Muscle layer of duodenum (tissue), 2 donors: ENCODE results near the gene KIF5A.
"Not testable (repeated sequence)": the region's sequence is repeated elsewhere in the genome, so short reads cannot be mapped to it uniquely, and the experiment has no call there.

ENCODE experiments used
- H3K27ac ChIP-seq: one replicate; pipeline ENCODE4 v1.7.0; 2013; ENCODE audit warnings: mild to moderate bottlenecking, low read length
- H3K27me3 ChIP-seq: one replicate; pipeline ENCODE4 v1.7.0; 2013; ENCODE audit warnings: low read depth, mild to moderate bottlenecking, control low read depth, low read length
- H3K36me3 ChIP-seq, 2 donors: one replicate each; pipeline ENCODE4 v1.7.0; 2013; ENCODE audit warnings: low read length in 2 of 2, control low read depth in 1 of 2, mild to moderate bottlenecking in 1 of 2; ENCODE audit not compliant: insufficient read depth in 2 of 2, control insufficient read depth in 1 of 2
- H3K4me1 ChIP-seq, 2 donors: one replicate each; pipeline ENCODE4 v1.7.0; 2013; ENCODE audit warnings: low read length in 2 of 2, mild to moderate bottlenecking in 2 of 2, control low read depth in 1 of 2, moderate library complexity in 1 of 2; ENCODE audit not compliant: insufficient read depth in 2 of 2, control insufficient read depth in 1 of 2
- H3K4me3 ChIP-seq, 2 donors: one replicate each; pipeline ENCODE4 v1.7.0; 2013; ENCODE audit warnings: low read length in 2 of 2, low read depth in 1 of 2, mild to moderate bottlenecking in 1 of 2
- H3K9me3 ChIP-seq, 2 donors: one replicate each; pipeline ENCODE4 v1.7.0; 2013; ENCODE audit warnings: low read length in 2 of 2, control low read depth in 1 of 2, mild to moderate bottlenecking in 1 of 2; ENCODE audit not compliant: control insufficient read depth in 1 of 2
- donor health status: healthy.

KIF5A gene

GRCh38 chr12:57580466-57580795 lies 30.6 kb downstream of the KIF5A start:
- Histone ChIP-seq H3K36me3 (peaks cover 0 to 16% of the 10 kb centered on the region in 2 donors), H3K27me3 (no peaks in the 10 kb centered on the region), H3K4me1 (no peaks in the 10 kb centered on the region), H3K9me3 (no peaks in the 10 kb centered on the region), H3K4me3 (no peak overlapping the region), H3K27ac (no peak overlapping the region)

DNA sequence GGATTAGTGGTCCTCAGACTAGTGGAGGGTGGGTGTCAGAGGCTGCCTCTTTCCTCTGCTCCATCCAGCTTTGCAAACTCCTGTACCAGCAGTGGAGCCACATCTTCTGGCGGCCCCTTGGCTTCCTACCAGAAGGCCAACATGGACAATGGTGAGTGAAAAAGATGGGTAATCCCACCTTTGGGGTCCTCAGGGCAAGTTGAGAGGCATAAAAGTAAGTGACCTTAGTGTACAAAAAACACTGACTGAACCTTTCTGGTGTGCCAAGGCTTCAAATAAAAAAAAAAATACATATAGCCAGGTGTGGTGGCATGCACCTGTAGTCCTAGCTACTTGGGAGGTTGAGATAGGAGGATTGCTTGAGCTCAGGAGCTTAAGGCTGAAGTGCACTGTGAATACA lies 32.0 kb downstream of the KIF5A start:
- Histone ChIP-seq H3K27me3 (no peaks in the 10 kb centered on the region), H3K9me3 (no peaks in the 10 kb centered on the region), H3K36me3 (peaks cover 0 to 6% of the 10 kb centered on the region in 2 donors), H3K4me3 (no peak overlapping the region), H3K27ac (no peak overlapping the region), H3K4me1 (no peaks in the 10 kb centered on the region)

DNA sequence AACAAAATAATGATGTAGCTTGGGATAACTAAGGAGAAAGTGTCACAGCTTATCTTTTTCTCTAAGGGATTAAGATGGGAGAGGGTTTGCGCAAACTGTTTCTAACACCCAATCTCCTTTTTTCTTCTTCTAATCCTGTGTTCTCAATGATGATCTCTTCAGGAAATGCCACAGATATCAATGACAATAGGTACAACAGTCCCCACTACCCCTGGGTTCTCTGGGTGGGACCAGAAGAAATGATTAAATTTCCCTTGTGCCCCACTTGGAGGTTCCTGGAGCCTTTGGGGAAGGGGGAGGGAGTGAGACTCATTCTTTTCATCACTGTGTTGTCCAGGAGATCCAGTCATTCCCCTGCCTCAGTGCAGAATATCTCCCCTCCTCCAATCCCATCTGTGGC lies 32.6 kb downstream of the KIF5A start:
- Histone ChIP-seq H3K4me3 (no peak overlapping the region), H3K4me1 (no peaks in the 10 kb centered on the region), H3K27me3 (no peaks in the 10 kb centered on the region), H3K9me3 (no peaks in the 10 kb centered on the region), H3K36me3 (peaks cover 0 to 4% of the 10 kb centered on the region in 2 donors), H3K27ac (no peak overlapping the region)

- Histone ChIP-seq H3K4me3 (no peak overlapping the region), H3K4me1 (no peaks in the 10 kb centered on the region), H3K9me3 (no peaks in the 10 kb centered on the region), H3K27me3 (no peaks in the 10 kb centered on the region), H3K36me3 (peaks cover 0 to 4% of the 10 kb centered on the region in 2 donors), H3K27ac (no peak overlapping the region)
Measured at GRCh38 chr12:57583008-57583831, 33.4 kb downstream of the KIF5A start.

- Histone ChIP-seq H3K27ac (no peak overlapping the region), H3K9me3 (no peaks in the 10 kb centered on the region), H3K27me3 (no peaks in the 10 kb centered on the region), H3K4me1 (no peaks in the 10 kb centered on the region), H3K36me3 (peaks cover 0 to 4% of the 10 kb centered on the region in 2 donors), H3K4me3 (no peak overlapping the region)
Measured at GRCh38 chr12:57584050-57584449, 34.2 kb downstream of the KIF5A start.

DNA sequence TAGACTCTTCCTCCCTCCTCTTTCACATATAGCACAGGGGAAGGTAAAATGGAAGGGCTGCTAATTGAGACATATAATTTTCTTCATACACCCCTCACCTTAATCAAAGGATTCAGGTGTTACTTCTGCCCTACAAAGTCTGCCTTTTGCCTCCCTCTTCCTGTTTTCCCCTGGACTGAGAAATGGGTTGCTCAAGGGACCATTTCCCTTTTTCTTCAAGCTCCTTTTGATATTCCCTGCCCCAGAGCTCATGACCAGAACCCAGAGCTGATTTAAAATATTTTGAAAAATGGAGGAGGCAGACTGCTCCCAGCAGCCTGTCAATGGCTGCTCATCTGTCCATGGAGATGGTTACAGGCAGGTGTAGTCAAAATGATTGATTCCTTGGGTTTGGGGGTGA lies 34.8 kb downstream of the KIF5A start:
- H3K27me3 ChIP-seq = no peaks in the 10 kb centered on the region
- H3K27ac ChIP-seq = no peak overlapping the region
- peaks cover 0 to 4% of the 10 kb centered on the region in 2 donors for H3K36me3 ChIP-seq
- no peaks in the 10 kb centered on the region for H3K4me1 ChIP-seq
- H3K4me3 ChIP-seq = no peak overlapping the region
- no peaks in the 10 kb centered on the region for H3K9me3 ChIP-seq

DNA sequence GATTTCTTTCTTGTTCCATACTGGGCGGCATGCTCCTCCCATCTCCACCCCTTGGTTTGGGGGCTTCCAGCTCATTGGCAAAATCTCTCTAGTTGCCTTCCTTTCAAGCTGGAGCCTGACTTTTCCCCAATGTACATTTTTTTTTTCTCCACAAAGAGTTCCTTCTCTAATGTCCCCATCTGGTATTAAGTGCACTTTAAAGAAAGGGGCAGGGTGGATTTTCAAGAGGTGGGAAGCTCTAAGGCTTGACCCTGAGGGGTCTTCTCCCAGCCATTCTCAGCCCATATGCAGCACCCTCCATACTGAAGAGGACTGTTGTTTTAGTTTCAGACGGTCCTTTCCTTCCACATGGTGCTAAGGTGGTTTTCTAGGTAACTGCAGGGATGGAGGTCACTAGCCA lies 35.3 kb downstream of the KIF5A start:
- Histone ChIP-seq H3K36me3 (peaks cover 0 to 4% of the 10 kb centered on the region in 2 donors), H3K4me1 (no peaks in the 10 kb centered on the region), H3K4me3 (no peak overlapping the region), H3K27ac (no peak overlapping the region), H3K9me3 (no peaks in the 10 kb centered on the region), H3K27me3 (no peaks in the 10 kb centered on the region)

GRCh38 chr12:57586128-57586527 lies 36.3 kb downstream of the KIF5A start:
- H3K27me3 ChIP-seq = no peaks in the 10 kb centered on the region
- H3K4me3 ChIP-seq = no peak overlapping the region
- H3K9me3 ChIP-seq = no peaks in the 10 kb centered on the region
- H3K27ac ChIP-seq = no peak overlapping the region
- peaks cover 0 to under 1% of the 10 kb centered on the region in 2 donors for H3K36me3 ChIP-seq
- H3K4me1 ChIP-seq = peaks cover 0 to 6% of the 10 kb centered on the region in 2 donors

DNA sequence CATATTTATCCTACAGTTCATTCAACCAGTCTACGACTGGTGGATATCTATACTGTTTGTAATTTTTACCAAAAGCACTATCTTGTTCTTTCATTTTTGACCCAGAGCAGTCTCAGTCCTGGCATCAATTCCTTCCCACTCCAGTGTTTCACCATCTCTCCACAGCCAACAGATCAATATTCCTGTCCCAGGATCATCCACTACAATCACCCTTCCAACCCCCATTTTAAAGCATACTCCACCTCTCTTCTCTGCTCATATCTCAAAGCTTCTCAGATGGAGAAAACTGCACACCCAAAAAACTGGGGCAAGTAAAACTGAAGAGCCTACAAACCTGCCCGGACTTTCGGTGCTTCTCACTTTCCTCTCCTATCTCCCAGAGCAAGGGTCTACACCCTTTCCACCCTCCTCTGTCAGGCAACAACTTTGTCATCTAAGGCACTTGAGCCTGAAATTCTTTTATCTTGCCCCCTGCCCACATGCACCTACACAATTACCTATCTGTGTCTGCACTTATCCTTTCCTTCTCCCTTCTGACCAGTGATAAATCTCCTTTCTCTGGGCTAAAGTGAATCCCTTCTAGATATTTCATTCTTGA lies 37.1 kb downstream of the KIF5A start:
- Histone ChIP-seq H3K36me3 (no peaks in the 10 kb centered on the region), H3K9me3 (no peaks in the 10 kb centered on the region), H3K4me3 (no peak overlapping the region), H3K27ac (no peak overlapping the region), H3K27me3 (no peaks in the 10 kb centered on the region), H3K4me1 (peaks cover 3 to 8% of the 10 kb centered on the region in 2 donors)

GRCh38 chr12:57588951-57589610 lies 39.2 kb downstream of the KIF5A start:
- H3K27me3 ChIP-seq, H3K9me3 ChIP-seq, H3K27ac ChIP-seq, H3K4me3 ChIP-seq, H3K36me3 ChIP-seq: not testable (repeated sequence)
- H3K4me1 ChIP-seq = peaks cover 9 to 18% of the 10 kb centered on the region in 2 donors

DNA sequence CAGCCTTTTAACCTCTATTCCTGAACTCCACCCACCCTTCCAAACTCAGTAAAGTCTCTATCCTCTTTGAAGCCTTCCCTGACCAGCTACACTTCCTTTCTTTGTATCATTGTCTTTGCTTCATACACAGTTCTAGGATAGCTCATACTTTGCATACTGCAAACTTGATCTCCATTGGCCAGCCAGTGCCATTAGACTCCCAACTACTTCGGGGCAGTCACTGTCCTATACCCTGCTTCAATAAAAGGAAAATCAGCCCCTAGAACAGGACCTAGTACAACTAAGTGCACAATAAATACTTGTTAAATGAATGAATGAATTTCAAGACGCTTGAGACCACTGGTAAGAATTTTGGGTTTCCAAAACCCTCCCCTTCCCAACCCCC lies 40.6 kb downstream of the KIF5A start:
- Histone ChIP-seq H3K27me3 (no peaks in the 10 kb centered on the region), H3K27ac (peak overlapping the region; percentile 51), H3K4me3 (peak overlapping the region; percentile 88 to 94)

More for the DNA sequence above, 40.6 kb downstream of the KIF5A start:
- no peaks in the 10 kb centered on the region for H3K9me3 ChIP-seq
- peaks cover 0 to 1% of the 10 kb centered on the region in 2 donors for H3K36me3 ChIP-seq
- H3K4me1 ChIP-seq = peaks cover 9 to 18% of the 10 kb centered on the region in 2 donors
